WTC11 (cell line): ENCODE results near the gene ANKZF1. TPM values are rescaled to one million over a fixed set of nuclear protein-coding genes. Genes with fewer than 3 reads are reported as not detected.

ENCODE experiments used
- ATAC-seq: fragments of 200-7000 bp; cut with Tn5 transposase; 2 replicates; pipeline ENCODE4 v1.10.0; 2021; ENCODE audit warnings: mild to moderate bottlenecking, moderate library complexity
- CTCF ChIA-PET: fragments of 300-600 bp; sonication (Branson Sonifier 250); formaldehyde crosslinking; loops from one replicate; lab custom pipeline; 2021; ENCODE audit warnings: antibody characterized with exemption; lab: Charles Lee
- POLR2A ChIA-PET: fragments of 350-600 bp; sonication (Branson Sonifier 250); formaldehyde crosslinking; loops from one replicate; lab custom pipeline; 2021; ENCODE audit warnings: antibody characterized with exemption; lab: Charles Lee
- DNase-seq: peaks from one replicate; pipeline ENCODE4 v3.0.0; 2021; ENCODE audit warnings: low spot score
- H3K27ac Mint-ChIP-seq: 2 replicates; pipeline ENCODE4 v1.8.0; 2021; ENCODE audit warnings: mixed read lengths
- H3K27me3 Mint-ChIP-seq: 2 replicates; pipeline ENCODE4 v1.8.0; 2021; ENCODE audit warnings: low read depth, mild to moderate bottlenecking, moderate library complexity, mixed read lengths
- H3K36me3 Mint-ChIP-seq: 2 replicates; pipeline ENCODE4 v1.8.0; 2021; ENCODE audit warnings: mixed read lengths
- H3K4me1 Mint-ChIP-seq: 2 replicates; pipeline ENCODE4 v1.8.0; 2022; ENCODE audit warnings: mixed read lengths
- H3K4me3 Mint-ChIP-seq: 2 replicates; pipeline ENCODE4 v1.8.0; 2021; ENCODE audit warnings: mild to moderate bottlenecking, moderate library complexity, mixed read lengths
- H3K9me3 Mint-ChIP-seq: 2 replicates; pipeline ENCODE4 v1.8.0; 2021; ENCODE audit warnings: mixed read lengths
- ELF4 ChIP-seq: sonication (generic); formaldehyde crosslinking; IDR thresholded peaks from 2 replicates; pipeline ENCODE4 v1.8.1; 2022; ENCODE audit warnings: low read depth, mild to moderate bottlenecking, moderate library complexity, missing genetic modification reagents
- ERG ChIP-seq: fragments of 250-450 bp; sonication (Bioruptor Pico); IDR thresholded peaks from 2 replicates; pipeline ENCODE4 v1.8.0; 2021; ENCODE audit warnings: mild to moderate bottlenecking
- ETV6 ChIP-seq: sonication (generic); formaldehyde crosslinking; IDR thresholded peaks from 2 replicates; pipeline ENCODE4 v1.8.1; 2022; ENCODE audit warnings: mild to moderate bottlenecking, missing genetic modification reagents
- FOXK1 ChIP-seq: sonication (generic); formaldehyde crosslinking; IDR thresholded peaks from 2 replicates; pipeline ENCODE4 v1.8.0; 2022; ENCODE audit warnings: mild to moderate bottlenecking, moderate library complexity, missing genetic modification reagents
- HMGA2 ChIP-seq: fragments of 250-450 bp; sonication (Bioruptor Pico); IDR thresholded peaks from 2 replicates; pipeline ENCODE4 v1.4.0; 2021; ENCODE audit warnings: mild to moderate bottlenecking, moderate library complexity
- IRF2 ChIP-seq: sonication (generic); formaldehyde crosslinking; IDR thresholded peaks from 2 replicates; pipeline ENCODE4 v1.8.0; 2022; ENCODE audit warnings: low read depth, missing genetic modification reagents, borderline replicate concordance
- KAT7 ChIP-seq: sonication (generic); formaldehyde crosslinking; IDR thresholded peaks from 2 replicates; pipeline ENCODE4 v1.8.1; 2023; ENCODE audit warnings: missing genetic modification reagents, mild to moderate bottlenecking, borderline replicate concordance
- MXD4 ChIP-seq: fragments of 250-450 bp; sonication (Bioruptor Pico); IDR thresholded peaks from 2 replicates; pipeline ENCODE4 v1.8.0; 2021; ENCODE audit warnings: mild to moderate bottlenecking, moderate library complexity, borderline replicate concordance
- NFATC4 ChIP-seq: fragments of 250-450 bp; sonication (Bioruptor Pico); IDR thresholded peaks from 2 replicates; pipeline ENCODE4 v1.9.0; 2021; ENCODE audit warnings: mild to moderate bottlenecking
- NR1H2 ChIP-seq: sonication (generic); formaldehyde crosslinking; IDR thresholded peaks from 2 replicates; pipeline ENCODE4 v1.9.0; 2021; ENCODE audit warnings: mild to moderate bottlenecking, moderate library complexity, missing genetic modification reagents
- NR2C2 ChIP-seq: sonication (generic); formaldehyde crosslinking; IDR thresholded peaks from 2 replicates; pipeline ENCODE4 v1.8.0; 2022; ENCODE audit warnings: mild to moderate bottlenecking, missing genetic modification reagents
- OVOL2 ChIP-seq: fragments of 250-450 bp; sonication (Bioruptor Pico); IDR thresholded peaks from 2 replicates; pipeline ENCODE4 v1.9.0; 2021; ENCODE audit warnings: mild to moderate bottlenecking, borderline replicate concordance
- PREB ChIP-seq: sonication (generic); formaldehyde crosslinking; IDR thresholded peaks from 2 replicates; pipeline ENCODE4 v1.8.1; 2022; ENCODE audit warnings: mild to moderate bottlenecking, missing genetic modification reagents, moderate library complexity, borderline replicate concordance
- RORB ChIP-seq: fragments of 250-450 bp; sonication (Bioruptor Pico); IDR thresholded peaks from 2 replicates; pipeline ENCODE4 v1.9.0; 2021; ENCODE audit warnings: mild to moderate bottlenecking
- SMAD4 ChIP-seq: sonication (generic); formaldehyde crosslinking; IDR thresholded peaks from 2 replicates; pipeline ENCODE4 v1.8.0; 2022; ENCODE audit warnings: mild to moderate bottlenecking, missing genetic modification reagents
- TEAD4 ChIP-seq: sonication (generic); formaldehyde crosslinking; IDR thresholded peaks from 2 replicates; pipeline ENCODE4 v1.8.0; 2022; ENCODE audit warnings: mild to moderate bottlenecking, missing genetic modification reagents
- ZNF263 ChIP-seq: sonication (generic); formaldehyde crosslinking; IDR thresholded peaks from 2 replicates; pipeline ENCODE4 v1.8.1; 2022; ENCODE audit warnings: low read depth, mild to moderate bottlenecking, moderate library complexity, missing genetic modification reagents
- ZNF532 ChIP-seq: fragments of 250-450 bp; sonication (Bioruptor Pico); IDR thresholded peaks from 2 replicates; pipeline ENCODE4 v1.9.0; 2021; ENCODE audit warnings: mild to moderate bottlenecking, borderline replicate concordance
- total RNA-seq: library from RNA; stranded (reverse); gene quantifications from 3 replicates; pipeline ENCODE4 v1.2.3, GENCODE V29; 2021
- TF ChIP-seq, protein P1 (sequence below): fragments of 200-600 bp; IDR thresholded peaks from 2 replicates; pipeline ENCODE4 v1.8.0; 2022; ENCODE audit warnings: antibody characterized with exemption
- TF ChIP-seq, protein P2 (sequence below): sonication (generic); formaldehyde crosslinking; IDR thresholded peaks from 2 replicates; pipeline ENCODE4 v1.8.1; 2022; ENCODE audit warnings: mild to moderate bottlenecking, moderate library complexity, missing genetic modification reagents
- TF ChIP-seq, protein P3 (sequence below): fragments of 250-450 bp; sonication (Bioruptor Pico); IDR thresholded peaks from 2 replicates; pipeline ENCODE4 v1.9.0; 2021; ENCODE audit warnings: mild to moderate bottlenecking
- TF ChIP-seq, protein P4 (sequence below): sonication (generic); formaldehyde crosslinking; IDR thresholded peaks from 2 replicates; pipeline ENCODE4 v1.8.1; 2023; ENCODE audit warnings: mild to moderate bottlenecking, missing genetic modification reagents

ANKZF1 gene
- total RNA-seq, 1 experiment from 2014 or later, result 70.4 TPM

DNA sequence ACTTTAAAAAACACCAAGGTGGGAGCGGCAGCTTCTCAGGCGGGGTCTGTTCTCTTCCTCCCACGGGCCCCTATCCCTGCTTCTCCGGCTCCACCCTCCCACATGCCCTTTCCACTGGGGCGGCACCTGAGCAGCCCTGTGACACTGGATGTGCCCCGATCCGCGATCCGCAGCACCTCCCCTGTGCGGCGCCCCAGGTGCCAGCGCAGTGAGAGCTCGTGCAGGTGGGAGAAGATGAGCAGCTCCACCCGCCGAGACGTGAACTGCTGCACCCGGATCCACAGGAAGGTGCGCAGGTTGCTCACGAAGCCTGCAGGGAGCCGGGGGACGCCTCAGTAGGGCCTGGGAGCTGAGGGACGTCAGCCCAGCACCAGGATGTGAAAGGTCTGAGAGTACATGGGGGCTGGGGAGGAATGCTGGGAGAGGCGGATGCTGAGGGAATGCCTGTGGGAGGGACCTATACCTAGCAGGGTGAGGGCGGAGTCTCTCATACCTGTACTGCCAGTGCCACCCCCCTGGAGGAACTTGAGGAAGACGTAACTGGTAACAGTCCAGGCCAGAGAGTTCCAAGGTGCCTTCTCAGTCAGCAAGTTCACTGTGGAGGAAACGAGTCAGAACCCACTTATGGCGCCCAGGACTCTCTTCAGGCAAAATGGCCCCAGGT is 13.6 kb upstream of the ANKZF1 start:
- peak; percentile 27 for DNase-seq
- POLR2A ChIA-PET, result interaction anchor here (0.7 kb wide), 1 partner anchor 79 kb away, joined by 3 read pairs; no protein-coding TSS in a partner anchor
- Mint-ChIP-seq H3K4me1 (peaks cover 25% of the 10 kb centered on the region), H3K27me3 (no peaks in the 10 kb centered on the region), H3K9me3 (no peaks in the 10 kb centered on the region), H3K36me3 (peaks cover 43% of the 10 kb centered on the region), H3K27ac (no peak overlapping the region; the same call in 1 of the 2 replicates), H3K4me3 (no peak overlapping the region)
- CTCF ChIA-PET, result interaction anchor here (0.9 to 1.4 kb wide), 4 partner anchors 79 to 314 kb away, joined by 3 to 4 read pairs (median 3); no protein-coding TSS in a partner anchor
- ATAC-seq, result peak; percentile 10
- TF ChIP-seq TEAD4 (no peak), NR1H2 (CRISPR knock-in tag) (no peak), SMAD4 (no peak), HMGA2 (CRISPR knock-in tag) (no peak), IRF2 (no peak), ZNF532 (CRISPR knock-in tag) (no peak), PREB (CRISPR knock-in tag) (no peak), ZNF263 (CRISPR knock-in tag) (no peak), NFATC4 (no peak), RORB (CRISPR knock-in tag) (no peak), NR2C2 (CRISPR knock-in tag) (no peak), ELF4 (CRISPR knock-in tag) (no peak)
- TF ChIP-seq, protein P1, sequence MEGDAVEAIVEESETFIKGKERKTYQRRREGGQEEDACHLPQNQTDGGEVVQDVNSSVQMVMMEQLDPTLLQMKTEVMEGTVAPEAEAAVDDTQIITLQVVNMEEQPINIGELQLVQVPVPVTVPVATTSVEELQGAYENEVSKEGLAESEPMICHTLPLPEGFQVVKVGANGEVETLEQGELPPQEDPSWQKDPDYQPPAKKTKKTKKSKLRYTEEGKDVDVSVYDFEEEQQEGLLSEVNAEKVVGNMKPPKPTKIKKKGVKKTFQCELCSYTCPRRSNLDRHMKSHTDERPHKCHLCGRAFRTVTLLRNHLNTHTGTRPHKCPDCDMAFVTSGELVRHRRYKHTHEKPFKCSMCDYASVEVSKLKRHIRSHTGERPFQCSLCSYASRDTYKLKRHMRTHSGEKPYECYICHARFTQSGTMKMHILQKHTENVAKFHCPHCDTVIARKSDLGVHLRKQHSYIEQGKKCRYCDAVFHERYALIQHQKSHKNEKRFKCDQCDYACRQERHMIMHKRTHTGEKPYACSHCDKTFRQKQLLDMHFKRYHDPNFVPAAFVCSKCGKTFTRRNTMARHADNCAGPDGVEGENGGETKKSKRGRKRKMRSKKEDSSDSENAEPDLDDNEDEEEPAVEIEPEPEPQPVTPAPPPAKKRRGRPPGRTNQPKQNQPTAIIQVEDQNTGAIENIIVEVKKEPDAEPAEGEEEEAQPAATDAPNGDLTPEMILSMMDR, result no peak

GRCh38 chr2:219216535-219216915 is 13.1 kb upstream of the ANKZF1 start:
- CTCF ChIA-PET, result interaction anchor here (0.5 to 1.4 kb wide), 5 partner anchors 79 to 313 kb away, joined by 3 to 4 read pairs (median 3); no protein-coding TSS in a partner anchor
- H3K27ac Mint-ChIP-seq, result peak overlapping the region; percentile 79
- H3K9me3 Mint-ChIP-seq, result no peaks in the 10 kb centered on the region
- peaks cover 41% of the 10 kb centered on the region for H3K36me3 Mint-ChIP-seq
- H3K27me3 Mint-ChIP-seq, result no peaks in the 10 kb centered on the region
- DNase-seq (no peak), ATAC-seq (no peak)
- POLR2A ChIA-PET, result interaction anchor here (0.7 kb wide), 1 partner anchor 78 kb away, joined by 3 read pairs; no protein-coding TSS in a partner anchor
- peak overlapping the region; percentile 51 for H3K4me3 Mint-ChIP-seq
- H3K4me1 Mint-ChIP-seq, result peaks cover 25% of the 10 kb centered on the region
- no peak for TF ChIP-seq FOXK1
- no peak for TF ChIP-seq ERG (CRISPR knock-in tag)
- TF ChIP-seq, protein P2, sequence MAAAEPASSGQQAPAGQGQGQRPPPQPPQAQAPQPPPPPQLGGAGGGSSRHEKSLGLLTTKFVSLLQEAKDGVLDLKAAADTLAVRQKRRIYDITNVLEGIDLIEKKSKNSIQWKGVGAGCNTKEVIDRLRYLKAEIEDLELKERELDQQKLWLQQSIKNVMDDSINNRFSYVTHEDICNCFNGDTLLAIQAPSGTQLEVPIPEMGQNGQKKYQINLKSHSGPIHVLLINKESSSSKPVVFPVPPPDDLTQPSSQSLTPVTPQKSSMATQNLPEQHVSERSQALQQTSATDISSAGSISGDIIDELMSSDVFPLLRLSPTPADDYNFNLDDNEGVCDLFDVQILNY (CRISPR knock-in tag), result no peak
- TF ChIP-seq ZNF263 (CRISPR knock-in tag), result no peak
- TF ChIP-seq, protein P3, sequence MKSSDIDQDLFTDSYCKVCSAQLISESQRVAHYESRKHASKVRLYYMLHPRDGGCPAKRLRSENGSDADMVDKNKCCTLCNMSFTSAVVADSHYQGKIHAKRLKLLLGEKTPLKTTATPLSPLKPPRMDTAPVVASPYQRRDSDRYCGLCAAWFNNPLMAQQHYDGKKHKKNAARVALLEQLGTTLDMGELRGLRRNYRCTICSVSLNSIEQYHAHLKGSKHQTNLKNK (CRISPR knock-in tag), result no peak
- no peak for TF ChIP-seq PREB (CRISPR knock-in tag)
- TF ChIP-seq, protein P4, sequence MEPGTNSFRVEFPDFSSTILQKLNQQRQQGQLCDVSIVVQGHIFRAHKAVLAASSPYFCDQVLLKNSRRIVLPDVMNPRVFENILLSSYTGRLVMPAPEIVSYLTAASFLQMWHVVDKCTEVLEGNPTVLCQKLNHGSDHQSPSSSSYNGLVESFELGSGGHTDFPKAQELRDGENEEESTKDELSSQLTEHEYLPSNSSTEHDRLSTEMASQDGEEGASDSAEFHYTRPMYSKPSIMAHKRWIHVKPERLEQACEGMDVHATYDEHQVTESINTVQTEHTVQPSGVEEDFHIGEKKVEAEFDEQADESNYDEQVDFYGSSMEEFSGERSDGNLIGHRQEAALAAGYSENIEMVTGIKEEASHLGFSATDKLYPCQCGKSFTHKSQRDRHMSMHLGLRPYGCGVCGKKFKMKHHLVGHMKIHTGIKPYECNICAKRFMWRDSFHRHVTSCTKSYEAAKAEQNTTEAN (CRISPR knock-in tag), result no peak
- TF ChIP-seq KAT7 (CRISPR knock-in tag), result no peak
- no peak for TF ChIP-seq HMGA2 (CRISPR knock-in tag)
- TF ChIP-seq ETV6 (CRISPR knock-in tag), result no peak
- no peak for TF ChIP-seq OVOL2 (CRISPR knock-in tag)
- no peak for TF ChIP-seq MXD4
